ENCODE results near the gene ODAD4.

Gene ODAD4

GRCh38 chr17:41972571-41973407 is 42.4 kb downstream of the ODAD4 start:
- DNase-seq, result no peak

GRCh38 chr17:41973408-41973811 is 43.0 kb downstream of the ODAD4 start:
- DNase-seq, result no peak

GRCh38 chr17:41974031-41974430 is 43.6 kb downstream of the ODAD4 start:
- DNase-seq, result no peak

- no peak for DNase-seq
Observed at GRCh38 chr17:41974658-41975057, 44.2 kb downstream of the ODAD4 start.

- no peak for DNase-seq
Observed at GRCh38 chr17:41975099-41976083, 45.0 kb downstream of the ODAD4 start.

- DNase-seq, result no peak
Observed at GRCh38 chr17:41976142-41976768, 45.8 kb downstream of the ODAD4 start.

- DNase-seq, result no peak
Observed at GRCh38 chr17:41977991-41978390, 47.6 kb downstream of the ODAD4 start.

GRCh38 chr17:41982026-41982760 is 51.8 kb downstream of the ODAD4 start:
- no peak for DNase-seq

GRCh38 chr17:41984454-41984853 is 54.0 kb downstream of the ODAD4 start:
- no peak for DNase-seq

- no peak for DNase-seq
Observed at GRCh38 chr17:41985919-41986318, 55.5 kb downstream of the ODAD4 start.

- no peak for DNase-seq
Observed at GRCh38 chr17:41986634-41987033, 56.2 kb downstream of the ODAD4 start.

GRCh38 chr17:41987642-41988041 is 57.2 kb downstream of the ODAD4 start:
- DNase-seq, result no peak

- DNase-seq, result no peak
Observed at GRCh38 chr17:41988418-41988817, 58.0 kb downstream of the ODAD4 start.

GRCh38 chr17:41989702-41990419 is 59.4 kb downstream of the ODAD4 start:
- no peak for DNase-seq

GRCh38 chr17:41992576-41992975 is 62.2 kb downstream of the ODAD4 start:
- DNase-seq, result no peak

- no peak for DNase-seq
Observed at GRCh38 chr17:41996855-41997164, 66.4 kb downstream of the ODAD4 start.

GRCh38 chr17:41998497-41998896 is 68.1 kb downstream of the ODAD4 start:
- no peak for DNase-seq

GRCh38 chr17:42000413-42001133 is 70.2 kb downstream of the ODAD4 start:
- DNase-seq, result no peak

GRCh38 chr17:42001729-42002128 is 71.3 kb downstream of the ODAD4 start:
- DNase-seq, result no peak

- no peak for DNase-seq
Observed at GRCh38 chr17:42002175-42002791, 71.9 kb downstream of the ODAD4 start.

- DNase-seq, result no peak
Observed at GRCh38 chr17:42002792-42003301, 72.4 kb downstream of the ODAD4 start.
